SK-N-SH treated with all-trans-retinoic acid at 6 μM for 48 hours (cell line): ENCODE data around the gene TMEM39B.

Experiments used
- ARNTL ChIP-seq: fragments of 450-650 bp; formaldehyde crosslinking; IDR thresholded peaks from 2 replicates; pipeline ENCODE4 v1.5.0; 2020; ENCODE audit warnings: low read depth, mild to moderate bottlenecking, moderate library complexity, borderline replicate concordance
- BACH2 ChIP-seq: fragments of 250-450 bp; sonication (Bioruptor Pico); IDR thresholded peaks from 2 replicates; pipeline ENCODE4 v1.9.0; 2021; ENCODE audit warnings: mild to moderate bottlenecking, borderline replicate concordance
- CREB5 ChIP-seq: fragments of 250-450 bp; sonication (Bioruptor Pico); IDR thresholded peaks from 2 replicates; pipeline ENCODE4 v1.5.1; 2020; ENCODE audit warnings: low read depth, mild to moderate bottlenecking, moderate library complexity
- CSRNP3 ChIP-seq: fragments of 250-450 bp; sonication (Bioruptor Pico); IDR thresholded peaks from 2 replicates; pipeline ENCODE4 v1.5.1; 2021; ENCODE audit warnings: mild to moderate bottlenecking, moderate library complexity
- ISL1 ChIP-seq: fragments of 250-450 bp; sonication (Bioruptor Pico); IDR thresholded peaks from 2 replicates; pipeline ENCODE4 v2.1.2; 2022; ENCODE audit warnings: mild to moderate bottlenecking, moderate library complexity
- OSR1 ChIP-seq: fragments of 250-450 bp; sonication (Bioruptor Pico); IDR thresholded peaks from 2 replicates; pipeline ENCODE4 v1.8.0; 2022; ENCODE audit warnings: moderate library complexity, mild to moderate bottlenecking, inconsistent platforms
- PATZ1 ChIP-seq: fragments of 250-450 bp; sonication (Bioruptor Pico); IDR thresholded peaks from 2 replicates; pipeline ENCODE4 v1.8.0; 2020; ENCODE audit warnings: mild to moderate bottlenecking, moderate library complexity, borderline replicate concordance
- RARB ChIP-seq: fragments of 250-450 bp; sonication (Bioruptor Pico); IDR thresholded peaks from 2 replicates; pipeline ENCODE4 v1.8.0; 2021; ENCODE audit warnings: mild to moderate bottlenecking, moderate library complexity
- TSHZ2 ChIP-seq: fragments of 250-450 bp; sonication (Bioruptor Pico); IDR thresholded peaks from 2 replicates; pipeline ENCODE4 v1.5.0; 2020; ENCODE audit warnings: mild to moderate bottlenecking, moderate library complexity
- ZC3H10 ChIP-seq: fragments of 250-450 bp; sonication (Bioruptor Pico); IDR thresholded peaks from 2 replicates; pipeline ENCODE4 v1.5.1; 2021; ENCODE audit warnings: mild to moderate bottlenecking, moderate library complexity
- ZFP3 ChIP-seq: fragments of 250-450 bp; sonication (Bioruptor Pico); IDR thresholded peaks from 2 replicates; pipeline ENCODE4 v1.5.0; 2020; ENCODE audit warnings: mild to moderate bottlenecking, moderate library complexity
- ZFP30 ChIP-seq: fragments of 450-650 bp; formaldehyde crosslinking; IDR thresholded peaks from 2 replicates; pipeline ENCODE4 v1.5.0; 2022; ENCODE audit warnings: mild to moderate bottlenecking, moderate library complexity
- ZNF565 ChIP-seq: fragments of 450-650 bp; formaldehyde crosslinking; conservative IDR thresholded peaks from 2 replicates; pipeline ENCODE4 v1.5.0; 2020; ENCODE audit warnings: low read depth, mild to moderate bottlenecking, moderate library complexity
- ZNF8 ChIP-seq: fragments of 450-650 bp; formaldehyde crosslinking; IDR thresholded peaks from 2 replicates; pipeline ENCODE4 v1.5.0; 2020; ENCODE audit warnings: mild to moderate bottlenecking, moderate library complexity

GRCh38 chr1:32063261-32063681 is 9.5 kb upstream of the TMEM39B start:
- TF ChIP-seq CSRNP3 (no peak), ZNF565 (CRISPR knock-in tag) (no peak), TSHZ2 (CRISPR knock-in tag) (no peak), PATZ1 (CRISPR knock-in tag) (no peak), ZC3H10 (CRISPR knock-in tag) (no peak), OSR1 (no peak), CREB5 (CRISPR knock-in tag) (no peak), ZFP3 (no peak), RARB (CRISPR knock-in tag) (no peak), ZFP30 (no peak), ISL1 (CRISPR knock-in tag) (no peak), ZNF8 (CRISPR knock-in tag) (no peak), ARNTL (CRISPR knock-in tag) (no peak), BACH2 (no peak)
